OCI-LY3 (cell line): ENCODE measurements around the gene IFIT1.

Source experiments
- CTCF ChIP-seq: fragments of 200-600, 300-600 bp; sonication (generic); IDR thresholded peaks from 2 replicates; pipeline ENCODE4 v1.5.1; 2014; ENCODE audit warnings: antibody characterized with exemption, low read length, low read depth
- EZH2phosphoT487 ChIP-seq: fragments of 200-600 bp; shearing (Covaris generic); IDR thresholded peaks from 2 replicates; pipeline ENCODE4 v1.6.1; 2018; ENCODE audit warnings: antibody characterized with exemption, mixed run types, low read depth

GRCh38 chr10:89392974-89393373 is 551 bp downstream of the IFIT1 start:
- TF ChIP-seq CTCF (no peak), EZH2phosphoT487 (no peak)
